Measurements from ENCODE around the gene CUL4A. TPM values are rescaled to one million over a fixed set of nuclear protein-coding genes. Genes with fewer than 3 reads are reported as not detected.

Gene CUL4A
- total RNA-seq, 1 donor from 2014 or later = 208 TPM

- H3K27me3 ChIP-seq = no peaks in the 10 kb centered on the region
- peak in 1 of 2 donors; percentile 66 for DNase-seq (ENCODE audit: low spot score in 2 of 2)
- H3K36me3 ChIP-seq = no peaks in the 10 kb centered on the region
- H3K4me1 ChIP-seq = peaks cover 0 to 7% of the 10 kb centered on the region in 2 donors
- intact Hi-C loops (cut with DNase I) = loop anchor here (1.0 to 5.0 kb wide), 6 partner anchors 65 to 193 kb away; partner anchors contain the start of genes CUL4A, DCUN1D2 and GRTP1
- peak overlapping the region; percentile 67 to 73 for H3K27ac ChIP-seq
- H3K9me3 ChIP-seq = no peaks in the 10 kb centered on the region
- H3K4me3 ChIP-seq = peak overlapping the region; percentile 93 to 95
- no peak for TF ChIP-seq CTCF (IDR thresholded peaks at IDR 0.05)
Observed at GRCh38 chr13:113297370-113298042, 88.1 kb downstream of the CUL4A start.

- H3K27ac ChIP-seq = peak overlapping the region; percentile 67 to 73
- H3K36me3 ChIP-seq = no peaks in the 10 kb centered on the region
- no peaks in the 10 kb centered on the region for H3K27me3 ChIP-seq
- H3K9me3 ChIP-seq = no peaks in the 10 kb centered on the region
- DNase-seq (ENCODE audit: low spot score in 2 of 2) = no peak
- H3K4me1 ChIP-seq = peaks cover 0 to 7% of the 10 kb centered on the region in 2 donors
- peak overlapping the region; percentile 93 to 95 for H3K4me3 ChIP-seq
- no peak for TF ChIP-seq CTCF (IDR thresholded peaks at IDR 0.05)
- intact Hi-C loops (cut with DNase I) = loop anchor here (5.0 kb wide), 2 partner anchors 64 to 114 kb away; partner anchors contain the start of gene GRTP1
Observed at GRCh38 chr13:113298043-113298945, 88.9 kb downstream of the CUL4A start.

GRCh38 chr13:113299951-113300350, 90.5 kb downstream of the CUL4A start:
- no peak overlapping the region for H3K27ac ChIP-seq
- no peaks in the 10 kb centered on the region for H3K9me3 ChIP-seq
- TF ChIP-seq CTCF (IDR thresholded peaks at IDR 0.05) = no peak
- no peak overlapping the region for H3K4me3 ChIP-seq
- DNase-seq (ENCODE audit: low spot score in 2 of 2) = no peak
- peaks cover 0 to 7% of the 10 kb centered on the region in 2 donors for H3K4me1 ChIP-seq
- intact Hi-C loops (cut with DNase I) = loop anchor here (5.0 kb wide), 2 partner anchors 62 to 112 kb away; partner anchors contain the start of gene GRTP1
- H3K27me3 ChIP-seq = no peaks in the 10 kb centered on the region
- H3K36me3 ChIP-seq = no peaks in the 10 kb centered on the region

- DNase-seq (ENCODE audit: low spot score in 2 of 2) = no peak
- Histone ChIP-seq H3K27ac (no peak overlapping the region), H3K4me3 (no peak overlapping the region), H3K36me3 (peaks cover 0 to 4% of the 10 kb centered on the region in 2 donors), H3K4me1 (peaks cover 0 to 2% of the 10 kb centered on the region in 2 donors), H3K27me3 (no peaks in the 10 kb centered on the region), H3K9me3 (no peaks in the 10 kb centered on the region)
- intact Hi-C loops (cut with DNase I) = no loop called here
- TF ChIP-seq CTCF (IDR thresholded peaks at IDR 0.05) = no peak
Observed at GRCh38 chr13:113302986-113303385, 93.6 kb downstream of the CUL4A start.

- Histone ChIP-seq H3K9me3 (no peaks in the 10 kb centered on the region), H3K4me1 (no peaks in the 10 kb centered on the region), H3K36me3 (peaks cover 0 to 4% of the 10 kb centered on the region in 2 donors), H3K4me3 (no peak overlapping the region), H3K27ac (no peak overlapping the region), H3K27me3 (no peaks in the 10 kb centered on the region)
- no peak for TF ChIP-seq CTCF (IDR thresholded peaks at IDR 0.05)
- DNase-seq (ENCODE audit: low spot score in 2 of 2) = no peak
- intact Hi-C loops (cut with DNase I) = no loop called here
Observed at GRCh38 chr13:113304121-113304520, 94.7 kb downstream of the CUL4A start.
